ENCODE results near the gene ZNF33A. TPM values are rescaled to one million over a fixed set of nuclear protein-coding genes. Genes with fewer than 3 reads are reported as not detected.

The ZNF33A gene
- total RNA-seq, 1 experiment from 2014 or later = 18.0 TPM

- peaks cover 65% of the 10 kb centered on the region for H3K36me3 ChIP-seq (ENCODE audit: low read depth, low read length)
- CTCF ChIA-PET = no interaction called here
- POLR2A ChIA-PET (ENCODE audit: unreplicated experiment) = no interaction called here
These were observed 34.7 kb downstream of the ZNF33A start for GRCh38 chr10:38045129-38045528.

GRCh38 chr10:38047666-38048065 lies 37.2 kb downstream of the ZNF33A start:
- intact Hi-C loops (cut with micrococcal nuclease) = no loop called here
- ATAC-seq = no peak

More at GRCh38 chr10:38045129-38045528, 34.7 kb downstream of the ZNF33A start:
- Histone ChIP-seq H3K9me2 (replicated peaks; ENCODE audit: low read length) (no peaks in the 10 kb centered on the region), H3K79me2 (ENCODE audit: low read length) (no peaks in the 10 kb centered on the region), H3K27ac (ENCODE audit: low read length) (no peak overlapping the region), H3F3A (ENCODE audit: low read length, unreplicated experiment) (no peaks in the 10 kb centered on the region), H3K9me3 (ENCODE audit: low read length) (0 out of 2 replicates have a peak, but pooled peaks cover 3% of the 10 kb centered on the region), H4K20me1 (ENCODE audit: low read length) (no peaks in the 10 kb centered on the region), H3K27me3 (ENCODE audit: low read length) (no peaks in the 10 kb centered on the region), H3K4me3 (ENCODE audit: low read length) (no peak overlapping the region), H3K9ac (ENCODE audit: low read length) (no peak overlapping the region), H3K4me1 (ENCODE audit: insufficient read depth, low read length) (no peaks in the 10 kb centered on the region), H2AFZ (ENCODE audit: low read length) (no peak overlapping the region), H3K4me2 (ENCODE audit: low read length) (no peak overlapping the region)
- TF ChIP-seq CTCF (conservative IDR thresholded peaks at IDR 0.05; ENCODE audit: low read depth, low read length) = no peak
- no peak for TF ChIP-seq EZH2 (IDR thresholded peaks at IDR 0.05; ENCODE audit: low read length, unreplicated experiment)
- no peak for TF ChIP-seq EZH2phosphoT487 (IDR thresholded peaks at IDR 0.05; ENCODE audit: borderline replicate concordance, low read length)
- intact Hi-C loops (cut with micrococcal nuclease) = no loop called here
- BruUV-seq (replicated peaks) = no TSS peak
- ATAC-seq = no peak
- no peak for DNase-seq

More at GRCh38 chr10:38047666-38048065, 37.2 kb downstream of the ZNF33A start:
- Histone ChIP-seq H3K4me1 (ENCODE audit: insufficient read depth, low read length) (no peaks in the 10 kb centered on the region), H3K27me3 (ENCODE audit: low read length) (no peaks in the 10 kb centered on the region), H3K9ac (ENCODE audit: low read length) (no peak overlapping the region), H2AFZ (ENCODE audit: low read length) (no peak overlapping the region), H3K4me3 (ENCODE audit: low read length) (no peak overlapping the region), H3K4me2 (ENCODE audit: low read length) (no peak overlapping the region), H3K79me2 (ENCODE audit: low read length) (no peaks in the 10 kb centered on the region), H3K9me2 (replicated peaks; ENCODE audit: low read length) (no peaks in the 10 kb centered on the region), H4K20me1 (ENCODE audit: low read length) (no peaks in the 10 kb centered on the region), H3K27ac (ENCODE audit: low read length) (no peak overlapping the region), H3F3A (ENCODE audit: low read length, unreplicated experiment) (no peaks in the 10 kb centered on the region), H3K36me3 (ENCODE audit: low read depth, low read length) (peaks cover 72% of the 10 kb centered on the region), H3K9me3 (ENCODE audit: low read length) (peaks cover 20% of the 10 kb centered on the region)
- ChIA-PET POLR2A (ENCODE audit: unreplicated experiment) (no interaction called here), CTCF (no interaction called here)
- BruUV-seq (replicated peaks) = no TSS peak
- TF ChIP-seq CTCF (conservative IDR thresholded peaks at IDR 0.05; ENCODE audit: low read depth, low read length) = no peak
- TF ChIP-seq EZH2phosphoT487 (IDR thresholded peaks at IDR 0.05; ENCODE audit: borderline replicate concordance, low read length) = no peak
- no peak for TF ChIP-seq EZH2 (IDR thresholded peaks at IDR 0.05; ENCODE audit: low read length, unreplicated experiment)
- DNase-seq = no peak
